Activated naive CD4-positive, alpha-beta T cell treated with Interleukin-2 at 50 U/mL for 16 hours (primary cell): ENCODE measurements around the gene CUZD1.

ENCODE experiments used
- DNase-seq: peaks from one replicate; pipeline ENCODE4 v3.0.0-alpha.2; 2020

CUZD1 gene

DNA sequence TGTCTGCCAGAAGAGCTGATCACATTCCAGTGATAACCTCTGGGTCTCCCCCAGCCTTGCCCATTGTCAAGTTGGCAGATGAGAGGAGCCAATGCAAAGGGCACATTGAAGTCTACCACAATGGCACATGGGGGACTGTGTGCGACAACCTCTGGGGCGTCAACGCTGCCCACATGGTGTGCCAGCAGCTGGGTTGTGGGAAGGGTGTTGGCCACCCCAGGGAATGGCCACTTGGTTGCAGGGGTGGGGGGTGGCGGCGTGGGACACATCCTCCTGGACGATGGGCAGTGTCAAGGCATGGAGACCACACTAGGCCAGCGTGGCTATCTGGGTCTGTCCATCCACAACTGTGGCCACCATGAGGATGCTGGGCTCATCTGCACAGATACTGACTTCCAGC is 43.4 kb downstream of the CUZD1 start:
- DNase-seq: no peak

DNA sequence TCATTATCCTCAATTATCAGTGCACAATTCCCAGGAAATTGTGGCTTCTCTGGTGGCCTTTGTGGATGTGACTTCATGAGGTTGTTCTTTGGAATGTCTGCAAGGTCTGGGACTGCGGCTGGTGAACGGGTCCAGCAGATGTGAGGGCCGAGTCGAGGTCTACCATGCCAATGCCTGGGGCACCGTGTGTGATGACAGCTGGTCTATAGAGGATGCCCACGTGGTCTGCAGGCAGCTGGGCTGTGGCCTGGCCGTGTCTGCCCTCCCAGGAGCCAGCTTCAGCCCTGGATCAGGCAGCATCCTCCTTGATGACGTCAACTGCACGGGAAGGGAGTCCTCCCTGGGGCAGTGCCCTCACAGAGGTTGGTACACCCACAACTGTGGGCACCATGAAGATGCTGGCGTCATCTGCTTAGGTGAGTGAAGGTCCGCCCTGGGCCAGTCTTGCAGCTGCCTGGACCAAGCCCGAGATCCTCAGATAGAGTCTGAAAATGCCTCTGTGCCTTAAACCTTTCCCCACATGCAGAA is 46.9 kb downstream of the CUZD1 start:
- DNase-seq: no peak

DNA sequence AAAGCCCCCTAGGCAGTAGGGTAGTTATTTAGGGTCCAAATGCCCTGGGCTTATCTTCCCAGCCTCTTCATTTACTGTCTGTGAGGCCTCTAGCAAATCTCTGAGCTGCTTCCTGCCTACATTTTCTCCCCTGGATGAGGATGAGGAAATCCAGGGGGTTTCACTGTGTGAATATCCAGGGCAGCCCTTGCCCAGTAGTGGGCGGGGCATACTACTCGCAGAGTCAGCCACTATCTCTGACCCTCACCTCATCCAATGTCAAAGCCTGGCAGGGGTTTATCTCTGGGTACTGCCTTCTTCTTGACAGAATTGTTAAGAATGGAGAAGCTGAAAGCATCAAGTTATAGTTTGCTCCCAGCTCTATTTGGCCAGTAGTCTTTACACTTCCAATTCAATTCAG is 48.9 kb downstream of the CUZD1 start:
- DNase-seq: no peak

DNA sequence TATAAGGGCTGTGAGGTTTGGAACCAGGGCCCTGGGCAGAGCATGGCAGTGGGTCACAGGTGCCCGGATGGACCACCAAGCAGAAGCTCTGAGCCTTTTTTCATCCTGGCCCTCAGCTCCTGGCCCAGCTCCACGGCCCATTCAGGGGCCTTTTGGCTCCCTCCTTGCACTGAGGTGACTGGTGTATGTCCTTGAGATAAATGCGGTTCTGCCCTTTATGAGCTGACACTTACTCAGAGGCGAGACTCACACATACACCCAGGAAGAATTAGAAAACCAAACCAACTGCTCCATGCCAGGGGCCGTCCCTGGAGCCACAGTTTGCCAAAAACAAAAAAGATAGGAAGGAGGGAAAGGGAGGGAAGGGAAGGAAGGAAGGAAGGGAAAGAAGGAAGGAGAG is 49.7 kb downstream of the CUZD1 start:
- no peak for DNase-seq

DNA sequence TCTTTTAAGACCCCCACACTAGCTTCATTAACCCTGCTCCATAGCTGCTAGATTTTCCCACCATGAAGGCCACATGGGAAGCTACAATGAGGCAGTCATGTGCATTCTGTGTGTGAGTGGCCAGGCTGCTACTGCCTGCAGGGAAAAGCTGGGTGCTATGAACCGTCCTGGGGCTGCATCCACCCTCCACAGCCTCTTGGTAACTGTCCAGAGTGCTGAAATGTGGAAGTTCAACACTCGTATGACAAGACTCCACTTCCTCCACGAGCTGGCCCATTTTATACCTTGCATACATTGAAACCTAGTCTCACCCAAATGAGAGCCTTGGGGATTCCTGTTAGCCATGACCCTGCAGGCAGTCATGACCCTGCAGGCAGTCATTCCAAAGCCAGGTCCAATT is 59.4 kb downstream of the CUZD1 start:
- no peak for DNase-seq

DNA sequence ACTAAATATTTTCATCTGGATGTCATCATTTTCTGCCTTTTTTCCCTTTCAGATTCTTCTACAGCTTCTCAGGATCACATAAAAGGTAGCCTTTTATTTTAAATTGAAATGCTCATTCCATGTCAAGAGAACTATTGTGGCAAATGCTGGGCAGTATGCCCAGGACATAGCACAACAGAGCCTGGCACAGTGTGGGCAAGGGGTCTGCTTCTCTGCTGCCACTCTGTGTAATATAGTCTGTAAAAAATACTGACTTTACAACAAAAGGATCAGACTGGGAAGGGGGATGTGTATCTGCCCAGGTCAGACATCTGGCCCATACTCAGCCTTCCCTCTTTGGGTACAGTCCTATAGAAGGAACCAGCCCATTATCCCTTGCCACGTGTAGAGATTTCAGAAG is 62.7 kb downstream of the CUZD1 start:
- no peak for DNase-seq
